Measurements from ENCODE around the gene SPAG6. TPM values are rescaled to one million over a fixed set of nuclear protein-coding genes. Genes with fewer than 3 reads are reported as not detected.

SPAG6 gene
- total and polyA plus RNA-seq, 9 of the 15 experiments (the other 6 are each of a cell fraction or from before 2014, with no cell fraction given) = 3.5 to 23.1 (median 11.8) TPM

GRCh38 chr10:22319980-22320558 is 25.2 kb upstream of the SPAG6 start (continued):
- no peak for TF ChIP-seq MGA (IDR thresholded peaks at IDR 0.05)
- TF ChIP-seq DPF2 (IDR thresholded peaks at IDR 0.05) = 0 out of 2 replicates have a peak, but pooled peaks have one; percentile 14
- TF ChIP-seq BCOR (IDR thresholded peaks at IDR 0.05) = peak; percentile 39; the same call in 1 of the 2 replicates
- TF ChIP-seq FOXA3 (CRISPR knock-in tag; conservative IDR thresholded peaks at IDR 0.05 in 1 of 2, IDR thresholded peaks at IDR 0.05 in 1 of 2) = no peak
- peak; percentile 38 for TF ChIP-seq RBBP5 (IDR thresholded peaks at IDR 0.05; ENCODE audit: borderline replicate concordance, insufficient read depth, low read length, poor library complexity, severe bottlenecking)
- TF ChIP-seq FOXA1 (IDR thresholded peaks at IDR 0.05; ENCODE audit: borderline replicate concordance) = no peak
- no peak for TF ChIP-seq RAD21 (CRISPR knock-in tag; conservative IDR thresholded peaks at IDR 0.05 in 1 of 2, IDR thresholded peaks at IDR 0.05 in 1 of 2)
- no peak for TF ChIP-seq STAT5B (CRISPR knock-in tag; IDR thresholded peaks at IDR 0.05)
- no peak for TF ChIP-seq TARDBP (IDR thresholded peaks at IDR 0.05)
- no peak for TF ChIP-seq HDGF (IDR thresholded peaks at IDR 0.05)
- no peak for TF ChIP-seq CBX2 (IDR thresholded peaks at IDR 0.05; ENCODE audit: insufficient read depth, low read length, poor library complexity, severe bottlenecking)
- no peak for TF ChIP-seq FOXK2 (conservative IDR thresholded peaks at IDR 0.05 in 1 of 2, IDR thresholded peaks at IDR 0.05 in 1 of 2; ENCODE audit: low read depth in 2 of 2)
- TF ChIP-seq MLX (CRISPR knock-in tag; conservative IDR thresholded peaks at IDR 0.05) = no peak
- TF ChIP-seq MAZ (CRISPR knock-in tag; conservative IDR thresholded peaks at IDR 0.05 in 1 of 2, IDR thresholded peaks at IDR 0.05 in 1 of 2) = no peak; a peak in 1 of 4 replicates
